ENCODE data around the gene AMZ1.
"Not testable (repeated sequence)": the region's sequence is repeated elsewhere in the genome, so short reads cannot be mapped to it uniquely, and the experiment has no call there.

AMZ1 gene

GRCh38 chr7:2687338-2687869 is 598 bp upstream of the AMZ1 start:
- intact Hi-C loops (cut with DNase I): loop anchor here (10.0 kb wide), 1 partner anchor 243 kb away; no protein-coding TSS in a partner anchor
- peak in 2 of 10 donors; percentile 57 to 85 for DNase-seq

- intact Hi-C loops (cut with DNase I): loop anchor here (10.0 kb wide), 1 partner anchor 244 kb away; no protein-coding TSS in a partner anchor
- DNase-seq: peak in 7 of 10 donors; percentile 29 to 88 (median 49)
These were observed 674 bp downstream of the AMZ1 start for GRCh38 chr7:2688409-2689342.

- DNase-seq: peak in 1 of 10 donors; percentile 58
- intact Hi-C loops (cut with DNase I): loop anchor here (10.0 kb wide), 1 partner anchor 245 kb away; no protein-coding TSS in a partner anchor
These were observed 1.4 kb downstream of the AMZ1 start for GRCh38 chr7:2689343-2689847.

GRCh38 chr7:2689951-2690705 is 2.1 kb downstream of the AMZ1 start:
- intact Hi-C loops (cut with DNase I): loop anchor here (10.0 kb wide), 1 partner anchor 245 kb away; no protein-coding TSS in a partner anchor
- peak in 2 of 10 donors; percentile 61 to 71 for DNase-seq

DNA sequence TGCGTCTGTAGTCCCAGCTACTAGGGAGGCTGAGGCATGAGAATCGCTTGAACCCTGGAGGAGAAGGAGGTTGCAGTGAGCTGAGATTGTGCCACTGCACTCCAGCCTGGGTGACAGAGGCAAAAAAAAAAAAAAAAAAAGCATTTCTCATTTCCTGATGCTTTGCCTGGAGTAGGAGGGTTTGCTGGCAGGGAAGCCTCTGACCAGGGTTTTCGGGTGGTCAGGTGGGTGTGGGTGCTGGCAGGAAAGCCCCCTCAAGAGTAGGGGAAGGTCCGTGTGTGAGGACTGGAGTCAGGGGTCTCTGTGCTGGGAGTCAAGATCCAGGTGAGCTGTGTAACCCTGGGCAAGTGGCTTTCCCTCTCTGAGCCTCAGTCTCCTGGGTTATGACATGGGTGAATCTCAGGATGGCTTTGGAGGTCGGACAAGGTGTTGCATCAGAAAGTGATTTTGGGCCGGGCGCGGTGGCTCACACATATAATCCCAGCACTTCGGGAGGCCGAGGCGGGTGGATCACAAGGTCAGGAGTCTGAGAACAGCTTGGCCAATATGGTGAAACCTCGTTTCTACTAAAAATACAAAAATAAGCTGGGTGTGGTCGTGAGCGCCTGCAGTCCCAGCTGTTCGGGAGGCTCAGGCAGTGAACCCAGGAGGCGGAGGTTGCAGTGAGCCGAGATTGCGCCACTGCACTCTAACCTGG is 3.2 kb downstream of the AMZ1 start:
- intact Hi-C loops (cut with DNase I): no loop called here
- DNase-seq: peak in 1 of 10 donors; percentile 62

DNA sequence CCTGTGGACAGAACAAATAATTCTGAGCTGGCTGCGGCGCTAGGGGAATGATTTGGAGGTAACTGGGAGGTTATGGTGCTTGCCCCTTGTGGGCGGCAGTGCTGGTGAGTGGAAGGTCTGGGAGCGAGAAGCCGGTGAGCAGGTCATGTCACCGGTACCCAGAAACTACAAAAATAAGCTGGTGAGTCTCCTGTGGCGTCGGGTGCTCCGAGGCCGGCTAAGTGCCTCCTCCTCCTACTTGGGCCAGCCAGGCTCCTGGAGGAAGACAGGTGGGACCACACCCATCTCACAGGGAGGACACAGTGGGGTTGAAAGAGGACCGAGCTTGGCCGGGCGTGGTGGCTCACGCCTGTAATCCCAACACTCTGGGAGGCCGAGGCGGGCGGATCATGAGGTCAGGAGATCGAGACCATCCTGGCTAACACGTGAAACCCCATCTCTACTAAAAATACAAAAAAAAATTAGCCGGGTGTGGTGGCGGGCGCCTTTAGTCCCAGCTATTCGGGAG is 4.0 kb downstream of the AMZ1 start:
- peak in 2 of 10 donors; percentile 18 to 56 for DNase-seq
- intact Hi-C loops (cut with DNase I): not testable (repeated sequence)

DNA sequence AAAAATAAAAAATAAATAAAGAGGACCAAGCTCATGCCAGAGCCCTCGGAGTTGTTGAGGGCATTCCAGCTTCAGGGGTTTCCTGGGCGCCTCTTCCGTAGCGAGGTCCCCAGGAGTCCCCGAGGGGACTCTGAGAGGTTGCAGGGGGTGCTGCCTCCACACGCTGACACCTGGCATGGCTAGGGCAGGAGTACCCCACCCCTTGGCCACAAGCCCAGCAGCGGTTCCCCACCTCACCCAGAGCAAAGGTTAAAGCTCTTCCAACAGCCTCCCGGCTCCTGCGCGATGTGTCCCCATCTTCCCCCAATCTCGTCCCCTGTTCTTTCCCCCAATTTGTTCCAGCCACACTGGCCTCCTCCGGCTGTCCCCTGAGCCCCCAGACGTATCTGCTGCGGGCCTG is 4.5 kb downstream of the AMZ1 start:
- DNase-seq: peak in 2 of 10 donors; percentile 23 to 65
- intact Hi-C loops (cut with DNase I): no loop called here

- intact Hi-C loops (cut with DNase I): not testable (repeated sequence)
- DNase-seq: peak in 1 of 10 donors; percentile 43
These were observed 5.6 kb downstream of the AMZ1 start for GRCh38 chr7:2693420-2694121.

GRCh38 chr7:2694122-2694436 is 6.1 kb downstream of the AMZ1 start:
- peak in 1 of 10 donors; percentile 62 for DNase-seq
- intact Hi-C loops (cut with DNase I): not testable (repeated sequence)

DNA sequence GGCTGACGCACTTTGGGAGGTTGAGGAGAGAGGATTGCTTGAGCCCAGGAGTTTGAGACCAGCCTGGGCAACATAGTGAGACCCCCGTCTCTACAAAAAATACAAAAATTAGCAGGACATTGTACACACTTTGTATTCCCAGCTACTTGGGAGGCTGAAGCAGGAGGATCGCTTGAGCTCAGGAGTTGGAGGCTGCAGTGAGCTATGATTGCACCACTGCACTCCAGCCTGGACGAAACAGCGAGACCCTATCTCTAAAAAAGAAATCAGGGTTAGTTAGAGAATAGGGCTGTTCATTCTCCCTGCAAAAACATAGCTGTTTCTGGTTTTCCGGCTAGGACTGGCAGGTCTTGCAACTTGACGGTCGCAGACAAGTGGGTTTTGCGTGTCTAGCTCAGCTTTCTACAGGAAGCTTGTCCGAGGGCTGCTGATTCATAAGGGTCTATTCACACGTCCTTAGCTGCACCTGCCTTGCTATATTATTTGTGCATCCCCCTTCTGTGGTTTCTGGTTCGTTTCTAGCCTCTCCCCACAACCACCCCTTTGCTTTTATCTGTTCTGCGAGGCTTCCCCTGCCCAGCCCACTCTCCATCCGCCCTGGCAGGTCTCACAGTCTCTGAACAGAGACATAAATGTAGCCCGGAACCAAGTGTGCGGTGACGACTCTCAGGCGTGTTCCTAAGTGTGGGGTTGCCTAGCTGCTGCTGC is 10.7 kb downstream of the AMZ1 start:
- intact Hi-C loops (cut with DNase I): no loop called here
- no peak for DNase-seq

DNA sequence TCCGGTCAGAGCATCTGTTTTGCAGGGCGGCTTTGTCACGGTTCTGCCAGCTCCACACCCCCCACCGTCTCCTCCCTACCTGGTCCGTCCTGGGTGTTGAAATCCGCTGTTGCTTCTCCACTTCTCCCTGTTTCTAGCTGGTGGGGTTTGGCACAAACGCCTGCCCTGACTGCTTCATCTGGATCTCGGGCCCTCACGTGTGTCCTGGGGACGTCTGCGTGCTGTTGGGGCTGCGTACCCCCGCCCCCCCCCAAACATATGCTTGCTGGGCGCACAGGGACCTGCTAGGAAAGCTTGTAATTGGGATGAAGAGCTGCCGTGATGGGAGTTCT is 11.3 kb downstream of the AMZ1 start:
- intact Hi-C loops (cut with DNase I): no loop called here
- peak in 1 of 10 donors; percentile 75 for DNase-seq

DNA sequence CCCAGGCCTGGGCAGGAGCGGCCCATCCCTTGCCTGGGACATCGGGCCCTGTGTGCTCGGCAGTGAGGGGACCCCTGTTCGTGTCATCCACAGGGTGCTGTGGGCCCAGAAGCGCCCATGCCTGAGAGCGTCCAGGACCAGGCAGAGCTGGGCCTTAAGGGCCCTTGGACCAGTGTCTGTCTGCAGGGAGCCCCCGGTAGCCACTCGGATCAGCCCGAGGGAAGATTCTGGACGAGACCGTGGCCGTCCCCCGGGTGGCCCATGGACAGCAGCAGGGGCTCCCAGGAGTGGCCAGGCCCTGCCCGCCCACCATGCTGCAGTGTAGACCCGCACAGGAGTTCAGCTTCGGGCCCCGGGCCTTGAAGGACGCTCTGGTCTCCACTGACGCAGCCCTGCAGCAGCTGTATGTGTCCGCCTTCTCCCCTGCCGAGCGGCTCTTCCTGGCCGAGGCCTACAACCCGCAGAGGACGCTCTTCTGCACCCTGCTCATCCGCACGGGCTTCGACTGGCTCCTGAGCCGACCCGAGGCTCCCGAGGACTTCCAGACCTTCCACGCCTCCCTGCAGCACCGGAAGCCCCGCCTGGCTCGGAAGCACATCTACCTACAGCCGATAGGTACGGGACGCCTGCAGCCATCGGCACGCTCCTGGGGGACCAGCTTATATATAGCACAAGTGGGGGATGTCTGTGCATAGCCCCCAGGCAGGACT is 12.3 kb downstream of the AMZ1 start:
- DNase-seq: peak in 1 of 10 donors; percentile 84
- intact Hi-C loops (cut with DNase I): no loop called here

DNA sequence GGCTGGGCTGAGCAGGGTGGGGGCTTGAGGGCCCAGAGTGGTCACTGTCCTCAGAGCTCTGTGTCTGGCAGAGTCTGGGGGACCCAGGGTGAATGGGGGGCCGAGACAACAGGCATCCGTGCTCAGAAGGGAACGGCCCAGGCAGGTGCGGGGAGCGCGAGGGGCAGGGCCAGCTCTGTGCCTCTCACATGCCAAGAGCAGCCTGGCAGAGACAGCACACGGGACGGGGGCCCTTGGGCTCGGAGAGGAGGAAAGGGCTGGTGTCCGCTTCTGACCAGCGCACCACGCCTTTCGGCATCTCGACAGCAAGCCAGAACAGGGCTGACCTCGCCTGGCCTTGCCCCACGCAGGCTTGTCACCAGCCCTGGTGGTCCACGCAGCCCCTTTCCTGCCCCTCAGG is 13.4 kb downstream of the AMZ1 start:
- intact Hi-C loops (cut with DNase I): no loop called here
- DNase-seq: peak in 1 of 10 donors; percentile 82

DNA sequence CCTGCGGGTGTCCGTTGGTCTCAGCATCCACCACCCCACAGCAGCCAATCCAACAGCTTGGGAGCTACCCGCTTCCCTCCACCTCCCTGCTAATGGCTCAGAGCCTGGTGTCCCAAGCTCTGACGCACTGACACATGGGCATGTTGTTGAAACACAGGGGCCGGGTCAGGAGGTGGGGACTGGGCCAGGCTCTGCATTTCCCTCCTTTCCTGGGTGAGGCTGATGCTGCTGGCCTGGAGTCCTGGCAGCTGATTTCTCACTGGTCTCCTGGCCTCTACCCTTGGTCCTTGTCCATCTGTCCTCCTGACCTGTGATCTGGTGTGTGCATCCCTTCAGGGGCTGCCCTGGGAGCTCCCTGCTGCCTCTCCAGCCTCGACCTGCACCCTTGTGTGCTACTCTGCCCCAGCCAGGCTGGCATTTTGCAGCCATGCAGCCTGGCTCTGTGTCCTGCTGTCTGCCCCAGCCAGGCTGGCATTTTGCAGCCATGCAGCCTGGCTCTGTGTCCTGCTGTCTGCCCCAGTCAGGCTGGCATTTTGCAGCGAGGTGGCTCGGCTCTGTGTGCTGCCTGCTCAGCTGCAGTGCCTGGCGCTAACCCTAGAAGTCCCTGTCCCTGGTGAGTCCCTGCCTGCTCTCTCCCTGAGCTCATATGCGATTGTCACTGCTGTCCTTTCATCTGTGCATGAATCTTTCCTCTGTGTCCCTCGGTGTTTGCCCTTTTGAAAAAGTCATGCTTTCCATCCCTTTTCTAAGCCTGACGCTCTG is 14.0 kb downstream of the AMZ1 start:
- peak in 9 of 10 donors; percentile 66 to 96 (median 79) for DNase-seq
- intact Hi-C loops (cut with DNase I): no loop called here

DNA sequence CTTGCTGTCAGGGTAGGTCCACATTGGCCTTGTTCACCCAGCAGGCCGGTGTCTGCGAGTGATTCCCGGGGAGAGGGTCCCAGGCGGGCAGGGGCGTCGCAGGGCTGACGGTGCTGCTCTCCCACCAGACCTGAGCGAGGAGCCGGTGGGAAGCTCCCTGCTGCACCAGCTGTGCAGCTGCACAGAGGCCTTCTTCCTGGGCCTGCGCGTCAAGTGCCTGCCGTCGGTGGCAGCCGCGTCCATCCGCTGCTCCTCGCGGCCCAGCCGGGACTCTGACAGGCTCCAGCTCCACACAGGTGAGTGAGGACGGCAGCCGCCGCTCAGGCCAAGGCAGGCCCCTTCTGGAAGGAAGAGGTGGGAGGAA is 14.6 kb downstream of the AMZ1 start:
- intact Hi-C loops (cut with DNase I): no loop called here
- DNase-seq: peak in 1 of 10 donors; percentile 87

DNA sequence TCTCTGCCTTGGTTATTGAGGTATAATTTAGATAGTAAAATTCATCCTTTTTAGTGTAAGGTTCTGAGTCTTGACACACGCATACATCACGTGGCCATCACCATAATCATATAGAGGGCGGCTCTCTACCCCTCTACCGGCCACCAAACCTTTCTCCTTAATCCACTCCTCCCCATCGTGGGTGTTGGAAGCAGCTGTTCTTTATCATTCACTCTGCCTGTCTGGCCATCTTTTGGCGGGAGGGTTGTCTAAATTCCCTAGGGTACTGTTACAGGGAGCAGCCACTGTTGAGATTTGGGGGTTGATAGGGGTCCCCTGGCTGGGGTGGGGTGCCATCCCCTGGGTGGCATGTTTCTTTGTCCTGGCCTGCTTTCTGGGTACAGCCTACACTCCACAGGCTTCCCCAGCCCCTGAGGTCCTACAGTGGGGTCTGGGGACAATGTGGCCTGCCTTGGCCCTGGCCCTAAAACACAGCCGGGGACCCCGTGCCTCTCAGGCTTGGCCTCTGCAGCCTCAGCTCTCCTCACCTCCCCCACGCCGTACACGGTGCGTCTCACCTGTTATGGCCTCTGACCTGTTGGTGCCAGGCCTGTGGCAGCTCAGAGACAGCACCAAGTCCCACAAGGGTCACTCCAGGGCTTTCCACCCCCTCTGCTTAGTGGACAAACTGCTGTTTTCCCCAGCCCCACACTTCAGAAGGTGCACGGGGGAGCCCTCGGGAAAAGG is 17.5 kb downstream of the AMZ1 start:
- intact Hi-C loops (cut with DNase I): no loop called here
- DNase-seq: peak in 1 of 10 donors; percentile 73

GRCh38 chr7:2706685-2707126 is 18.7 kb downstream of the AMZ1 start:
- DNase-seq: no peak
- intact Hi-C loops (cut with DNase I): no loop called here

Data from posterior cingulate gyrus (tissue), 11 donors.